T-helper 22 cell (primary cell): ENCODE measurements around the gene IQCE.
"Not testable (repeated sequence)": the region's sequence is repeated elsewhere in the genome, so short reads cannot be mapped to it uniquely, and the experiment has no call there.

ENCODE experiments used
- DNase-seq: peaks from one replicate; pipeline ENCODE4 v3.0.0-alpha.2; 2020; ENCODE audit warnings: low read depth

IQCE gene

GRCh38 chr7:2520761-2521290 is 38.0 kb upstream of the IQCE start:
- no peak for DNase-seq

DNA sequence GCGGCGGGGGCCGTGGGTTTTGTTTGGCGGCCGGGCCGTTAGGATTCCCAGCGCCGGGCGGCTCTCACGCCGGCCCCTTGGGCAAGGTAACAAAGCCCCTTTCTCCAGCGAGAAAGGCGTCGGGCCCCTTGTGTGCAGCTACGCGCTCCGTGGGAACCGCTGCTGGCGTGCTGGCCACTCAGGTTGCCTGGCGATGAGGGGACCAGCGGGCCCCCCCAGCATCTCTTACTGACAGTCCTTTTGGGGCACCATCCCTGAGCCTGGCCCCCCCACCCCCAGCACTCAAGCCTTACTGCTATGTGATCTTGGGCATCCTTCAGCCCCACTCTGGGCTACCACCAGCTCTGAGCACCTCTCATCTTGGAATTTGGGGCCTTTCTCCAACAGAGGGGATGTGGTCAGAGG is 37.4 kb upstream of the IQCE start:
- DNase-seq: no peak

GRCh38 chr7:2521952-2522591 is 36.7 kb upstream of the IQCE start:
- peak; percentile 81 for DNase-seq

DNA sequence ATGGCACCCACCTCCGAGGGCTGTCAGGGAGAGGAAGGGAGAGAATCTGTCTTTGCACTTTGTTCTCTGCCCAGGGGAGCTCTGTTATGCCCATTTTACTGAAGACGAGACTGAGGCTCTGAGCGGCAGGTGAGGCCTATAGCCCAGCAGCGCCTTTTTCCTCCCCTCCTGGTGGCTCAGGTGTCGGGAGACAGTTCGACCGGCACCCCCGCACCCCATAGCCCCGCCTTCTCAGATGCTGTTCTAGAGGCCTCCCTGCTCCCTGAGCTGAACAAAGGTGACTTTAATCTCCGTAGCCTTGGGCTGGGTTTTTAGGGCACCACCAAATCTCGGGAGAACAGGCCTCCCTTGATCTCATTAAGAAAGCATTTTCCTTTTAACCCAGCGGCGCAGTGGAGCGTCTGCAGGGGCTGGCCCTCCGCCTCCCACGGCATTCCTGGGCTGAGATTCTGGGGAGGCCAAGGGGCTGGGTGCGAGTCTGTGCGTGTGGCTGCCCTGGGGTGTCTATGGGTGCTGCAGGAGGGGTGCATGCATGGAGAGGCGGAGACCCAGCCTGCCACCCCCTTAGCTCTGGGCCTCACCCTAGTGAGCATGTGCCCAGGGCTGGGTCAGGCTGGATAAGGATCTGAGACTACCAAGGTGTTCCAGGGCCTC is 35.9 kb upstream of the IQCE start:
- DNase-seq: no peak

DNA sequence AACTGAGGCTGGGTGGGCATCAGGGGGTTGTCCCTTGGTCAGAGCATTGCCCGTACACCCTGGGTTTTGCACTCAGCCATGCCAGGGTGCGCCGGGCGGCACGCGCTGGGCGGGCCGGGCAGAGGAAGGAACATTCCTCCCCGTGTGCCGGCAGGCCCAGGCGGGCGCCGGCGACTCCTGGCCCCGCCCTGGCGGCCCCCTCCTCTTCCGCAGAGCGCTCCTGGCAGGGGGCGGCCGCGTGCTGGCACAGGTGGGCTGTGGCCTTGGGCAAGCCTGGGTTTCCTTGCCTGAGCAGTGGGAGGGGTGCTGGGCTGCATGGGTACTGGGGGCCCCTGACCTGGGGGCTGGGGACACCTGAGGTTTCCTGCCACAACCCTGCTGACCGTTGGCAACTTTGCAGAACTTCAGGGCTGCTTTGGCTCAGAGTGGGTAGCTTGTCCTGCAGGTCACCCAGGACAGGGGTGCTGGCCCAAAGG is 35.3 kb upstream of the IQCE start:
- no peak for DNase-seq

GRCh38 chr7:2523941-2524807 is 34.6 kb upstream of the IQCE start:
- no peak for DNase-seq

GRCh38 chr7:2524808-2525657 is 33.7 kb upstream of the IQCE start:
- DNase-seq: no peak

- DNase-seq: no peak
Observed at GRCh38 chr7:2525658-2526630, 32.8 kb upstream of the IQCE start.

GRCh38 chr7:2526659-2527504 is 31.9 kb upstream of the IQCE start:
- no peak for DNase-seq

DNA sequence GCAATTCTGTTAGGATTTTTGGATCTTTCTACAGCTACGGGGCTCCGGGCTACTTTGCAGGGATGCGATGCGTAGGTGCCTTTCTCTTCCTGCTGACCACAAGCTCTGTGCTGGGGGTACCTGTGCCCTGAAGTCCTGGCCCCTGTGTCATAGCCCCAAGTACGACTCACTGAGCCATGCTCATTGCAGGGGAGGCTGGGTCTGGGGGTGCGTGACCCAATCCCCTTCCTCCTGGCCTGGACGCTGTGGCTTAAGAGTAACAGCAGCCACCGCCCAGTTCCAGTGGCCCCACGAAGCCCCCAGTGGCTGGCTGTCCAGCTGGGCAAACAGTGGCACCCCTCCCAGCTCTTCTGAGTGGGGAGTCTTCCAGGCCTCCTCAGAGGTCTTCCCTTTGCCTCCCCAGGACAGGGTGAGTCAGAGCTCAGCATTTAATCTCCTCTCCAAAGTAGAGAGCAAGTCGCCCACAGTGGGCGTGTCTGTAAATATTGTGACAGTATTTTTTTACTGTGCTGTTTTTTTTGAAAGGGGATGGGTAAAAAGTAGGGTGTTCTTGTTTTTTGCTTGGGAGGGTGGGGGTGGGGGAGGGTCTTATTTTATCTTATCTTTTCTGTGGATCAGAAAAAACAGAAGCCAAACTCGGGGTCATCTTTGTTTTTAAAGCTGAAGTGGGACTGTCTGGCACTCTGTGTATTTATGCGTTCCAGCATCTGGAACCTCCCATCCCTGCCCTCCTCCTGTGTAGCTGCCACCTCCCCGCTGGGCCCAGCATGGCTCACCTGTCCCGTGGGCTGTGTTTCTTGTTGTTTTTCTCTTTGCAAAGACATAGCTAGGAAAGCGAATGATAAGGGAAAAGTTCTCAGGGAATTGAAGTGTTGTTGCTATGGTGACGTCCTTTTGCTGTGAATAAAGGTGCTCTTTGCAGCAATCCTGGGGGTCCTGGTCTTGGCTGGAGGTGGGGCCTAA is 31.0 kb upstream of the IQCE start:
- peak; percentile 55 for DNase-seq

DNA sequence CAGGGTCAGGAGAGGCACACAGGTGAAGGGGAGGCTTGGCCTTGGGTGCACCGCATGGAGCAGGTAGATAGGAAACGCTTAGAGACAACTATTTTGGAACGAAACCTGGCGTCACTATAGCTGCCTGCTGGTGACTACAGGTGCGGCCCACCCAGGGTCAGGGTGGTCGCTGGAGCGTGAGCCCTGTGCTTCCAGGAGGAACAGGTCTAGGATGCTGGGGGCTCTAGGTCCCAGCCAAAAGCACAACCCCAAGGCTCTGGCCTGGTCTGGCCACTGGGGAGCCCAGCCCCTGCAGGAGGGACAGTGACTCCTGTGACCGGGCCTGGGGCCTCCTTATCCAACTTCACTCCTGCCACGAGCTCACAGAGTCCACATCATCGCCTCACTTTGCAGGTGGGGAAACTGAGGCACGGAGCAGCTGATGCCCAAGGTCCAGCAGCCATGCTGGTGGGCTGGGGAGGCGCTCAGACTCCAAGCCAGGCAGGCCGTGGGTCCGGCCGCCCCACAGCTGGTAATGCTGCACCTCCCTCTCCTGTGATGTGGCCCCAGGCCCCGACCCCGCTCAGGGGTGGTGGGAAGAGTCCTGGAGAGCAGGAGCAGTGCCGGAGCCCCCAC is 30.2 kb upstream of the IQCE start:
- no peak for DNase-seq

- peak; percentile 71 for DNase-seq
Observed at GRCh38 chr7:2529161-2530070, 29.4 kb upstream of the IQCE start.

DNA sequence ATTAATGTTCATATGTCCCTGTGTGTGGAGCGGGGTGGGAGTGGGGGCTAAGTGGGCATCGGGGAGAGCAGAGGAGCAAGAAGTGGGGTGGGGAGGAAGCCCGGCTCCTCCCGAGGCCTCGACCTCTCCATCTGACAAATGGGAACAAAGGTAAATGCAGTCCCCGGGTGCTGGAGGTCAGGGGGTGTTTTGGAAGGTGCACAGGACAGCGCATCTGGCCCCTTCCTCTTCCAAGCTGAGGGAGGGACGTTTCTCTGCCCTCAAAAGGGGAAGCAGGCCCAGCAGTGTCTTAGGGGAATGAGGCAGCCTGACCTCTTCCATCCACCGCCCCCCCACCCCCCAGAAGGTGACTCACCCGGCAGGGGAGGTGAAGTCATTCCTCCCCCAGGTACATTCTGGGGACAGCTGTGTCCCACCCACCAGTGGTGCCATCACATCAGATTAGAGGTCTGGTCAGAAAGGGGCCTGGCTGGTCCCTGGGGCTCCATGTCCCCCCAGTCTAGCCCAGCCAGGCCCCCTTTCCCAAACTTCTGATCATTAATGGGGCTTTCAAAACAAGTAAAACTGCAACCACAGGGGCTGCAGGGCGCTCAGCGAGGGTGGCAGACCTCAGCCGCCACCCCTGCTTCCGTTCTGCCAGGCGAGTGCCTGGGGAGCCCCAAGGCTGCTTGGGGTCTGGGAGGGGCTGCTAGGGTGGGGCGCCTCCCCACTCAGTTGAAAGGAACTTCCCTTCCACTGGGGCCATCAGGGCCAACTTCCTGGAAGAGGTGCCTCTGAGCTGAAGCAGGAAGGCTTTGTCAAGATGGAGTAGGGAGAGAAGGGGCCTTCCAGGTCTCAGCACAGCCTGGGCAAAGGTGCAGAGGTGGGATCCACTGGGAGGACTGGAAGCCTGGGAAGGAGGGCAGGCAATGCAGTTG is 28.4 kb upstream of the IQCE start:
- peak; percentile 82 for DNase-seq

GRCh38 chr7:2530994-2531795 is 27.6 kb upstream of the IQCE start:
- not testable (repeated sequence) for DNase-seq

- not testable (repeated sequence) for DNase-seq
Observed at GRCh38 chr7:2531796-2532110, 27.0 kb upstream of the IQCE start.
